ENCODE data around the gene RBM15.

- TF ChIP-seq CTCF (IDR thresholded peaks at IDR 0.05; ENCODE audit: low read length) (no peak), EZH2 (optimal IDR thresholded peaks at IDR 0.05; ENCODE audit: low read depth, low read length) (no peak)
These were observed 45.6 kb downstream of the RBM15 start for GRCh38 chr1:110384581-110385321.

All from MM.1S (cell line).